Occipital lobe (tissue), 2 donors: Measurements from ENCODE around the gene VIPAS39. TPM values are rescaled to one million over a fixed set of nuclear protein-coding genes. Genes with fewer than 3 reads are reported as not detected.

Source experiments
- DNase-seq: peaks from one replicate; lab custom pipeline; 2025; lab: John Stamatoyannopoulos, UW
- total RNA-seq: library from RNA; depleted of rRNA; stranded (reverse); fragments of >200 nt; gene quantifications from one replicate; pipeline ENCODE4 v1.2.3, GENCODE V29; 2014

The VIPAS39 gene
- total RNA-seq: 30.6 TPM

DNA sequence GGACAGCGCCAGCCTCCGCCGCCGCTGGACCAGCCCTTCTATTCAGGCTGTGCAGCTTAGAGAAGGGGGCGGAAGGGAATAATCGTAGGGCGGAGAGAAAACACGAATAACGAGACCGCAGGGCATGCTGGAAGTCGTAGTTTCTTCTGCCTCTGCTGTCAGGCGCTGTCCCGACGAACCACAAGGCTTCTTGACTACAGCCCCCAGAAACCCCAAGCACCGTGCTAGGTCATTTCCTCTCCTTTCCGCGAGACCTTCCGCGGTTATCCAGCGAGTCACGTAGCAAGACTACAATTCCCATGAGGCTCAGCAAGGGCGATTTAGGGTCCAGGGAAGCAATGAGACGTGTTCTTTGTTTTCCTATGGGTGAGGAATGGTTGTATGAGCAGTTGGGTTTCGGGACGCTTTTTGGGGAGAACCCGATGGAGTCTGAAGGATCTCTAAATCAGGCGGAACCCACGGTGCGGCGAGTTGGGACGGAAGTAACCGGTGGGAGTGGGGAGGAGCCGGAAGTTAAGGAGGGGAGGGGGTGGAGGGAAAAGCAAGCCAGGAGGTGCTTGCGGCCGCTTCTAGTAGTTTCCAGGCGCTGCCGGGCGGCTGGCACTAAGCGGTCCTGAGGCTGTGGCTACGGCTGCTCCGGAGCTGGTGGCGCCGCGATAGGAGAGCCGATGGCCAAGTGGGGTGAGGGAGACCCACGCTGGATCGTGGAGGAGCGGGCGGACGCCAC, at the start of gene VIPAS39, which contains the start of gene AHSA1:
Gene VIPAS39 (minus strand): TSS at position 80 of the 727 bp plus-strand sequence. CDS start 3,499 bp downstream, outside the sequence.
Gene AHSA1 (plus strand): TSS at position 572 of the 727 bp plus-strand sequence. CDS start 97 bp downstream, at position 669.
- peak; percentile 97 for DNase-seq

DNA sequence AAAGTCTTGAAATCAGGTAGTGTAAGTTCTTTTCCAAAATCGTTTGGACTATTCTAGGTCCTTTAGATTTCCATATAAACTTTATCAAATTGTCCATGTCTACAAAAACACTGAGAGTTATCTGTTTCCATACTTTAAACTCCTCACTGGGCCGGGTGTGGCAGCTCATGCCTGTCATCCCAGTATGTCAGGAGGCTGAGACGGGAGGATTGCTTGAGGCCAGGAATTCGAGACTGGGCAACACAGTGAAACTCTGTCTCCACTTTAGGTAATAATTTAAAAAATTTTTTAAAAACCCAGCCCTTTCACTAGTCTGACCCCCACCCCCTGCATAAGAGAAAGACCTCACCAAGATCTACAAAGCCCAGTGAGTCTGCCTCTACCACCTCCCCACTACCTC, 47.6 kb upstream of the VIPAS39 start:
- no peak for DNase-seq

GRCh38 chr14:77503138-77503537, 45.7 kb upstream of the VIPAS39 start:
- no peak for DNase-seq

DNA sequence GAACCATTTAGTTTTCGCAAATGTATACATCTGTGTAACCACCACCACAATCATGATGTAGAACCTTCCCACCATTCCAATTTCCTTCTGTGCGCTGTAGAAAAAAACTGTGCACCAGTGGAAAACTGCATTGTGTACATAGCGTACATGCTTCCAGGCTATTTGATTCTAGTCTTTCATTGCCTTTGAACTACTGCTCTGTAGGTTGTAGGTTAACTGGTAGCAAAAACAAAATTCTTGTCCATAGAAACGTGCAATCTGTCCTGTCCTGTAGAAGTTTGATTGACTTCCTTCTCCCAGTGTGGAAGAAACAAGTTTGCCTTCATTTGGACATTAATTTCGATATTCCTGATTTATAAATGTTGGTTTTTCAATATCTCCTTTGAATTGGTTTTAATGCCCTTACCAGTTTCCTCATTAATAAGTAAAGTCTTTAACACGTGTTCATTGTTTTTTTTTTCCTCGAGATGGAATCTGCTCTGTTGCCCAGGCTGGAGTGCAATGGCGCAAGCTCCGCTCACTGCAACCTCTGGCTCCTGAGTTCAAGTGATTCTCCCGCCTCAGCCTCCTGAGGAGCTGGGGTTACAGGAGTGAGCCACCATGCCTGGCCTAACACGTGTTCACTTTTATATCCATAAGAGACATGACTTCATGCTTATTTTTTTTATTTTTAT, 44.8 kb upstream of the VIPAS39 start:
- no peak for DNase-seq

DNA sequence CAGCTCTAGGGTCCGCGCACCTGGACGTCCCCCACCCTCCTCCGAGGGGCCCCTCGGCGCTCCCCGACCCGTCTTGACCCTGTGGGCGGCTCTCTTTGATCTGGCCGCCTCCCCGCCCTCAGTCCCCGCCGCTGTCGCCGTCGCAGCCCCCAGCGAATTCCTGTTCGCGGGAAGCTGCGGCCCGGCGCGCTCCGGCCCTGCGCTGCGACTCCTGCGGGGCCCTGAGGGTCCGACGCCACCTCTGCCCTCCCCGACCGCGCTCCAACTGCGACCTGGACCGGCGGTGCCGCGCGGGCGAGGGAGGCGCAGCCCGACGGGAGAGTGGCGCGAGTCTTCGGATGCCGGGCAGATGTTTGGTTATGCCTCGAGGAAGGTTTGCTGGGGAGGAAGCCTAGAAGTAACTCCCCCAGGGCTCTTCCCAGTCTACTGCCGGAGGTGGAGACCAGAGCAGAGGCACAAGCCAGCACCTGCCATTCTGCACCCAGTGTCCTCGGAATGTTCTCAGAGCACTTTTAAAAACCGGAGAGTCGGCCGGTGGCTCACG, 41.7 kb upstream of the VIPAS39 start:
- DNase-seq: no peak

DNA sequence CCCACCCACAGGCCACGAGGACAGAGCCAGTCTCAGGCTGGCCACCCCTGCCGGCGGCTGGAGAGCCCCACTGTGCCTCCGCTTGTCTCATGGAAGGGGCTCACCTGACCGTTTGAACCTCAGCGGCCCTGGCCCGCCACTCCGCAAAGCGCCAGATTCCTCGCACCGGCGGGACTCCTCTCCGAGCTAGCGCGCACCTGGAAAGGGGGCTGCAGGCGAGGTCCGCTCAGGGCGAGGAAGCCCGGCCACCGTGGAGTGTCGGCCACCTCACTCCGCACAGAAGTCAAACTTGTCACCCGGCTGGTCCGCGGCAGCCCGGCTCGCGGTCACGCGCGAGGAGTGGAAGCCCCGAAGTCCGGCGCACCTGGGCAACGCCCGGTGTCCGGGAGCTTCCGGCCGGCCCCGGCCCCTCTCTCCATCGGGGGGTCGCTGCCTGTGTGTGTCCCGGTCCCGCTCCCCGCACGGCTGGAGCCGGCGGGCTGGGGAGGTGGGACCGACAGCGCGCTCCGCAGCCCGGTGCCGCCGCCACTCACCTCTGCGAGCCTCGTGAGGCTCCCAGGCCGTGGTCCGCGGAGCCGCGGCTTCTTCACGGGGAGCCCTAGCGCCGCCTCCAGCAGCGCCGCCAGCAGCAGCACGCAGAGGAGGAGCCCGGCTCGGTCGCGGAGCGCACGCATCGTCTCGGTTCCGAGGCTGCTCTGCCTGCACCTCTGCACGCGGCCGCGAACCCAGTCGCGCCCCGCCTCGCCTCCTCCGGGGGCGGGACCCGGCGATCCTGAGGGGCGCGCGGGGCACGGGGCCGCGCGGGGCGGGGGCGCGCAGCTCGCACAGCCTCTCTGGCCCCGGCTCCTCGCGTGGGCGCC, 40.9 kb upstream of the VIPAS39 start, which contains the start of gene ISM2:
Gene ISM2 (minus strand): TSS at position 697 of the 860 bp plus-strand sequence. CDS start 23 bp downstream, at position 674.
- DNase-seq: no peak

DNA sequence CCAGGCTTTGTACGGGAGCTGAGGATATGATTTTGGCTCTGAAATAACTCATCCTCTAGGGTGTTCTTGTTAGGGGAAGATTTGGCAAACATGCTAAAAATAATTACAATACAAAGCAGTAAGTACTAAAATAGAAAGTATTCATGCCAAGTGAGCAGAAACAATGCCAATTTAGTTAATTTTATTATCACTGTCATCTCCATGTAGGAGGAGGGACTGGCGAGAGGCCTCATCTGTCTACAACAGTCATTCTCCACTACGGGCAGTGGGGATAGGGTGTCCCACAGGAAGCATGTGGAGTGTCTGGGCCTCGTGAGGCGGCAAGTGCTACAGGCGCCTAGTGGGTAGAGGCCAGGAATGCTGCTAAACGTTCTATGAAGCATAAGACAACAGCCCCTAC, 37.9 kb upstream of the VIPAS39 start:
- DNase-seq: peak; percentile 8

DNA sequence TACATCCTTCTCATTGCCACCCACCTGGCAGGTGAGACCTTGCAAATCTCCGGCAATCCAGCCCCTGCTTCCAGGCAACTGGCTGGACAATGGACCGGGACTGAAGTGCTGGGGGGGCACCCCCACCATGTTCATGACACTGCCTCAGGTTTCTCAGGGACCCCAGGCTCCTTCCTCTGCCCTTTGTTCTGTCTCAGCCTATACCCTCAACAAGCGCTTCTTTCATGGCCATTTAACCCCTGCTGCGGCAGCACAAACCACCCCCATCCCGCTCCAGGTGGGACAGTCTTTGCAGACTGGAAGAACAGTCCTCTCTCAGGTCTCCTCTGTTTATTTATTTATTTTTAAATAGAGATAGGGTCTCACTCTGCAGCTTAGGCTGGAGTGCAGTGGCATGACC, 33.7 kb upstream of the VIPAS39 start:
- no peak for DNase-seq

DNA sequence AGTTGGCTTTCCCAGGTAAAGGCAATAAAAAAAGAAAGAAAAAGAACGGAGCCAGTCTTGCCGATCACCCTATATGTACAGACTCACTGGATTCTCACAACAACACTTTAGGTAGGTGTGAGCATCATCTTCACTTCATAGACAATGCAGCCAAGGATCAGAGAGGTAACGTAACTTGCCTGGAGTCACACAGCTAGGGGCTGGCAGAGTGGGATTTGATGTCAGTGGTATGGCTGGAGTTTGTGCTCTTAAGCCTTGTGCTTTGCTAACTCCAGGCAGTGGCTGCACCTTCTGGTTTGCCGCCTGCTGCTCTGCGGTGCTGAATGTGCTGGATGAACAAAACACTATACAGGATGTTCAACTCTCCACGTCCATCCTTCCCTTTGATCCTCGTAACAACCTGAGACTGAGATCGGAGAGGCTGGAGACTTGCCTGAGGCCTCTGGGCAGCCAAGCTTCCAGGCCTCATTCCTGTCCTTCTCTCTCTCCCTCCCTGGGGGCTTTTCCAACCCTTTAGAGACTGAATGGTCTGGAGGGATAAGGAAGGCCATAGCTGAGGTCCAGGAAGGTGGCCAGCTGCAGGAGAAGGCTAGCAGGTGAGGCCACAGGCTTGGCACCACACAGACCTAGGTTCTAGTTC, 33.1 kb upstream of the VIPAS39 start:
- DNase-seq: no peak

DNA sequence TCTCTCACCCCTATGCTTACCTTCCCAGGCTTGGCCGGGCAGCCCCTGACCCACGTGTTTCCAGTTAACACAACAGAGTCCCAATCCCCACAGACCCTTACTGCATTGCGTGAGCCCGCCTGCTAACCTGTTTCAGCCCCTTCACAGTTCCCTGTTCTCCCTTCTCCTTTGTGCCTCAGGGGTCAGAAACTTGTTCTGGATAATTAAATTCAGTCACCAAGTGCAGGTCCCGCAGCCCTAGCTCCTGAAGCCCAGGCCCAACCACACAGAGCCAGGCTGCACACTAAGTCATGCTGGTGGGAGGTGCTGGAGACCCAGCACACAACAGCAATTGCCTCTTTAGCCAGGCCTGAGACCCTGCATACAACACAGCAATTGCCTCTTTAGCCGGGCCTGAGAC, 31.6 kb upstream of the VIPAS39 start:
- DNase-seq: no peak

DNA sequence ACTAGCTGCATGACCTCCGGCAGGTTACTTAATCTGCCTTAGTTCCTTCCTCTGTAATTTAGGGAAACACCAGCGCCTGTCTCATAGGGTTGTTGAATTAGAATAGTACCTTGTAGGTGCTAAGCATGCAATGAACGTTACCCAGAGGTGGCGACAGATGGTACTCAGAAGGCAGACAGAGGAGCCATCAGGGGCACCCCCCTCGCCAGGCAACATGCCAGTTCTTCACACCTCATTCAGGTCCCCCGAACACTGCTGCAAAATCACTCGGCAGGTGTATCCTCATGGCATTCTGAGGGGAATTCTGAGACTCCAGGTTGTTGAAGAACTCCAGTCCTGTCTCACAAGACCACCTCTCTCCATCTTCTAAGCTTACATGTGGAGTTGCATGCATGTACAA, 31.2 kb upstream of the VIPAS39 start:
- no peak for DNase-seq

- DNase-seq: no peak
Measured at GRCh38 chr14:77485901-77486678, 28.7 kb upstream of the VIPAS39 start.

DNA sequence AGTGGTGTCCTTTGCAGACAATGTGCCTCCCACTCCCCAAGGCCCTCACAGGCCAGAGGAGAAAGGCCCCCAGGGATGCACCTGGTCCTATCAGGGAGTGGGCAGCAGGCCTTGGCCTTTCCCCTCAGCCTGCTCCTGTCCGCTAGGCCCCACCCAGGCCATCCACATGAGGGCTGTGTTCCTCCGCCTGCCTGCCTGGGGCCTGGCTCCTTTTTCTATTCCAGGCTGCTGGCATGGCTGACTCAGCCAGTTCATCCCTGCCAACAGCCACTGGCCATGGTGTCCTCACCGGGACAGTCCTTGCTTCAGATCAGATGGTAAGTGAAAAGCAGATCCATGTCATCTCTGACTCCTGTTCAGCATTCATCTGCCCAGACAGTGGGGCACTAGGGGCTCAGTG, 27.9 kb upstream of the VIPAS39 start:
- DNase-seq: no peak

- DNase-seq: no peak
Measured at GRCh38 chr14:77482422-77482821, 25.0 kb upstream of the VIPAS39 start.

DNA sequence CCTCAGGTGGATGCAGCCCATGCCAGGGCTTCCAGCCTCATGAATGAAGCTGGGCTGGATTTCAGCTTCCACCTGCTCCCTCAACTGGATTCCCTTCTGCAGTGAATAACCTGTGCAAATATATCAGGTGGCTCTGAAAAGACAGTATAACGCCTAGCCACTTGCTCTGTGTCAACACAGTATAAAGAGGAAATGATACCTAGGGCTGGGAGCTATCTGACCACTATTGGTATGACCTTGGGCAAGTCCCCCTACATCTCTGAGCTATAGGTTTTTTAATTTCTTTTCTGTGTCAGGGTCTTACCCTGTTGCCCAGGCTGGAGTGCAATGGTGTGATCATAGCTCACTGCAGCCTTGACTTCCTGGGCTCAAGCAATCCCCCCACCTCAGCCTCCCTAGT, 21.4 kb upstream of the VIPAS39 start:
- DNase-seq: no peak

- DNase-seq: no peak
Measured at GRCh38 chr14:77478029-77478428, 20.6 kb upstream of the VIPAS39 start.

- no peak for DNase-seq
Measured at GRCh38 chr14:77475432-77476115, 18.2 kb upstream of the VIPAS39 start.

DNA sequence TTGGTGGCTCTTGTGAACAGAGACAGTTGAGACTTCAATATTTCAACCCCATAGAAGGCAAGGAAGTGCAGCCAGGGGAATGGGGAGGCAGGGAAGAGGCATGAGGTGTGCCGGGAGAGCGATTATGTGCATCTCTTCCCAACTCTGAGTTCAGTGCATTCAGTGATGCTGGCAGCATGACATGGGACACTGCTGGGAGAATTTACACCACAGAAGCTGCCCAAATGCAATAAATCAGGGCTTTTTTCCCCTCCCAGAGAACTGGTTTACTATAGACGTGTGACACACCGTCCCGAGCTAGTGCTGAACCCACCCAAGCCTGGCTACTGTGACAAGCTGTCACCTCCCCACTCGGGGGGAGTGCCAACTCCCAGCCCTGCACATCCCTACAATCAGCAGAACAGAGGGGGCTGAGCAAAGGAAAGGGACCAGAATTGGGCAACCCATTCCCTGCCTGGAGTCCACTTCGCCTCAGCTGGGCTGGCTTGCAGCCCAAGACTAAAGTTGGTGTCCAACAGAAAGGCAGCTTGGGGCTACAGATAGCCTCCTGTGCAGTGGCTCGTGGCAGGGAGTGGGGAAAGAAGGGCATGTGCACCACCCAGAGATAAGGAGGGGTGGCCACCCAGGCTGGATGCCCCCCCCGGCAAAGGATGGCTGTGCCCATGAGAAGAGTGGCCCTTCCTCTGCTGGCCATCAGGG, 17.2 kb upstream of the VIPAS39 start:
- DNase-seq: no peak

- DNase-seq: no peak
Measured at GRCh38 chr14:77473921-77474320, 16.5 kb upstream of the VIPAS39 start.
